Stimulated activated CD8-positive, alpha-beta memory T cell treated with anti-CD3 and anti-CD28 coated beads, Interleukin-7, amount 100 ng/mL, for 24 hours (primary cell): ENCODE data around the gene FDX2.
"Not testable (repeated sequence)": the region's sequence is repeated elsewhere in the genome, so short reads cannot be mapped to it uniquely, and the experiment has no call there.

Experiments
- DNase-seq: peaks from one replicate; pipeline ENCODE4 v3.0.0-alpha.2; 2020; ENCODE audit warnings: low read depth

Gene FDX2

GRCh38 chr19:10284065-10284959 is 31.5 kb downstream of the FDX2 start:
- no peak for DNase-seq

- no peak for DNase-seq
These were observed 32.3 kb downstream of the FDX2 start for GRCh38 chr19:10283301-10284064.

DNA sequence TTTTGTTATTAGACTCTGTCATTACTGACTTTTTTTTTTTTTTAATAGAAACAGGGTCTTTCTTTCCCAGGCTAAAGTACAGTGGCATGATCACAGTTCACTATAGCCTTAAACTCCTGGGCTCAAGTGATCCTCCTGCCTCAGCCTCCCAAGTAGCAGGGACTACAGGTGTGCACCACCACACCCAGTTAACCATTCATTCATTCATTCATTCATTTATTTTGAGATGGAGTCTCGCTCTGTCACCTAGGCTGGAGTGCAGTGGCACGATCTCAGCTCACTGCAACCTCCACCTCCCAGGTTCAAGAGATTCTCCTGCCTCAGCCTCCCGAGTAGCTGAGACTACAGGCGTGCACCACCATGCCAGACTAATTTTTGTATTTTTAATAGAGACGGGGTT is 33.8 kb downstream of the FDX2 start:
- DNase-seq = not testable (repeated sequence)

- no peak for DNase-seq
These were observed 35.9 kb downstream of the FDX2 start for GRCh38 chr19:10279737-10280442.

- DNase-seq = no peak
These were observed 36.9 kb downstream of the FDX2 start for GRCh38 chr19:10278935-10279334.

DNA sequence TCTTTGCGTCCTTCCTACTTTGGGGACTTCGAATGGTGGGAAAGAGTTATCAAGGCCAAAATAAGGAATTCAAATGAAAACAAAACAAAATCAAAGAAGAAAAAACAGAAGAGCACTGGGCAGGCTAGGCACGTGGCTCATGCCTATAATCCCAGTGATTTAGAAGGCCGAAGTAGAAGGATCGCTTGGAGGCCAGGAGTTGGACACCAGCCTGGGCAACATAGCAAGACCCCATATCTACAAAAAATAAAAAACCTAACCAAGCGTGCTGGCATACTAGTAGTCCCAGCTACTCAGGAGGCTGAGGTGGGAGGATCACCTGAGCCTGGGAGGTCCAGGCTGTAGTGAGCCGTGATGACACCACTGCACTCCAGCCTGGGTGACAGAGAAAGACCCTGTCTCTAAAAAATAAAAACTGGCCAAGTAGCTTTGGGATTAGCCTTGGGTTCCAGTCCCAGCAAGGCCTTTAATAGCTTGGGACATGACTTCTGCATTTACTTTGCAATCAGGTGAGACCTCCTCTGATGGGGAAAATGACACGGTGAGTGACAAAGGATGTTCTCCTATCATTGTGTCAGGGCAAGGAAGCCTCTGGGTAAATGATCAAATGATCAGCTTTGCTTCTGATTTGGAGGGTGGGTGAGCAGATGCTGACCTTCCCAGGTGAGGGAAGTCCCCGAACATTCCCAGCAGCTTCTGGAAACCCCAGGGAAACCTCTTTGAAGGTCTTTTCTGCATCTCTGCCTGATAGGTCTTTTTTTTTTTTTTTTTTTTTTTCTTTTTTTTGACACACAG is 37.8 kb downstream of the FDX2 start:
- no peak for DNase-seq

GRCh38 chr19:10274589-10274988 is 41.2 kb downstream of the FDX2 start:
- no peak for DNase-seq

- DNase-seq = no peak
These were observed 44.2 kb downstream of the FDX2 start for GRCh38 chr19:10271543-10272086.

DNA sequence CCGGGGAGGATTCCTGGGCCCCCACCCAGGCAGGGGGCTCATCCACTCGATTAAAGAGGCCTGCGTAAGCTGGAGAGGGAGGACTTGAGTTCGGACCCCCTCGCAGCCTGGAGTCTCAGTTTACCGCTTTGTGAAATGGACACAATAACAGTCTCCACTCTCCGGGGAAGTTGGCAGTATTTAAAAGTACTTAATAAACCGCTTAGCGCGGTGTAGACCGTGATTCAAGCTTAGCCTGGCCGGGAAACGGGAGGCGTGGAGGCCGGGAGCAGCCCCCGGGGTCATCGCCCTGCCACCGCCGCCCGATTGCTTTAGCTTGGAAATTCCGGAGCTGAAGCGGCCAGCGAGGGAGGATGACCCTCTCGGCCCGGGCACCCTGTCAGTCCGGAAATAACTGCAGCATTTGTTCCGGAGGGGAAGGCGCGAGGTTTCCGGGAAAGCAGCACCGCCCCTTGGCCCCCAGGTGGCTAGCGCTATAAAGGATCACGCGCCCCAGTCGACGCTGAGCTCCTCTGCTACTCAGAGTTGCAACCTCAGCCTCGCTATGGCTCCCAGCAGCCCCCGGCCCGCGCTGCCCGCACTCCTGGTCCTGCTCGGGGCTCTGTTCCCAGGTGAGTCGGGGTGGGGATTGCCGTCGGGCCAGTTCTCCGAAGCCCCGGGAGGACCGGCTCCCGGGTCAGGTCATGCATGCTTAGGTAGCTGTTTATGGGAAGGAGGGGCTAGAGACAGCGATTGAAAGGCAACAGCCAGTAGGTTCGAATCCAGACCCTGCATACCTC is 45.0 kb downstream of the FDX2 start, which contains the start of gene ICAM1:
TSS of gene ICAM1 (plus strand) at position 505 of the 779 bp plus-strand sequence. CDS start at position 545, 40 bp downstream.
- DNase-seq = peak; percentile 43

DNA sequence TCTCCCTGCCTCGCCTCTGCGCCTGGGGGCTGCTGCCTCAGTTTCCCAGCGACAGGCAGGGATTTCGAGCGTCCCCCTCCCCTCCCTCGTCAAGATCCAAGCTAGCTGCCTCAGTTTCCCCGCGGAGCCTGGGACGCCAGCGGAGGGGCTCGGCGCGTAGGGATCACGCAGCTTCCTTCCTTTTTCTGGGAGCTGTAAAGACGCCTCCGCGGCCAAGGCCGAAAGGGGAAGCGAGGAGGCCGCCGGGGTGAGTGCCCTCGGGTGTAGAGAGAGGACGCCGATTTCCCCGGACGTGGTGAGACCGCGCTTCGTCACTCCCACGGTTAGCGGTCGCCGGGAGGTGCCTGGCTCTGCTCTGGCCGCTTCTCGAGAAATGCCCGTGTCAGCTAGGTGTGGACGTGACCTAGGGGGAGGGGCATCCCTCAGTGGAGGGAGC is 45.6 kb downstream of the FDX2 start:
- peak; percentile 54 for DNase-seq

GRCh38 chr19:10269333-10270179 is 46.3 kb downstream of the FDX2 start:
- DNase-seq = peak; percentile 81

DNA sequence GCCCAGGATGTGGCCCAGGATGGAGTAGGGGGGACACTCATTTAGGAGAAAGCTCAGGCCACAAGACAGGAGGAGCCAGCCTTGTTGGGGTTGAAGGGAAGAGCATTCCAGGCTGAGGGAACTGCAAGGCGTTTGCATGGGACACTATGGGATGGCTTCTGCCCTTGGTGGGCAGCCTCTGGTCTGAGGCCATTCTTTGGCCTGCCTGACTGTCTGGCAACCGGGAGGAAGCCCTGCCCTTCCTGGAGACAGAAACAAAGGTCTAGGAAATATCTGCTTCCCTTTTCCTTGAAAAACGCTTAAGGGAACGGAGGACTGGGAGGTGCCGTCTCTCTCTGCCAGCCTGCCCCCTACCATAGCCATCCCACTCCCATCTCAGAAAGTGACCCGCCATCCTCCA is 47.7 kb downstream of the FDX2 start:
- DNase-seq = no peak

DNA sequence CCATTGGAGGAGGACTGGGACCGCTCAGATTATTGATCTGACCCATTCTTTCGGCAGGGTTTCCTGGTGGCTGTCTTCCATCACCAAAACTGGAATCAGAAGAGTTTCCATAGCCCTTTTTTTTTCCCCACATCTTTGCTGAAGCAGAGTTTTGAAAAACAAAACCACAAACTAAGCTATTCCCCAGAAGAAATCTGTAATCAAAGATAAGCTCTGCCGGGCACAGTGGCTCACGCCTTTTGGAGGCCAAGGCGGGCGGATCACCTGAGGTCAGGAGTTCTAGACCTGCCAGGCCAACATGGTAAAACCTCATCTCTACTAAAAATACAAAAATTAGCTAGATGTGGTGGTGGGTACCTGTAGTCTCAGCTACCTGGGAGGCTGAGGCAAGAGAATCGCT is 49.1 kb downstream of the FDX2 start:
- DNase-seq = no peak

DNA sequence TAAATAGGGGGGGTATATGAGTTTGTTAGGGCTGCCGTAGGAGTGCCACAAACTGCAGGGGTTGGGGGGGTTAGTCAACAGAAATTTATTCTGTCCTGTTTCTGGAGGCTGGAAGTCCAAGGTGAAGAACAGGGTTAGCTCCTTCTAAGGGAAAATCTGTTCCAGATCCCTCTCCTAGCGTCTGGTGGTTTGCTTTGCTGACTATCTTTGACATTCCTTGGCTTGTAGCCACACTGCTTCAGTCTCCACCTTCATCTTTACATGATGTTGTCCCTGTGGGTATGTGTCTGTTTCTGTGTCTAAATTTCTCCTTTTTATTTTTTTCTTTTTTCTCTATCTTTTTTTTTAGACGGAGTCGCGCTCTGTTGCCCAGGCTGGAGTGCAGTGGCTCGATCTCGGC is 53.0 kb downstream of the FDX2 start:
- no peak for DNase-seq

GRCh38 chr19:10260141-10260584 is 55.7 kb downstream of the FDX2 start:
- peak; percentile 27 for DNase-seq
